ENCODE results near the gene LMF1.

- TF ChIP-seq POLR2AphosphoS5 (IDR thresholded peaks at IDR 0.05) (no peak), CTCF (IDR thresholded peaks at IDR 0.05) (no peak), POLR2A (IDR thresholded peaks at IDR 0.05) (no peak), EP300 (IDR thresholded peaks at IDR 0.05) (no peak)
These were observed 1.2 kb upstream of the LMF1 start for GRCh38 chr16:971981-972315.

Data from upper lobe of left lung (tissue), 4 donors.